Activated CD4-positive, alpha-beta T cell treated with anti-CD3 and anti-CD28 coated beads for 36 hours (primary cell): Measurements from ENCODE around the gene AFG3L2. TPM values are rescaled to one million over a fixed set of nuclear protein-coding genes. Genes with fewer than 3 reads are reported as not detected.

Experiments used
- ATAC-seq: fragments of 200-7000 bp; cut with Tn5 transposase; one replicate; pipeline ENCODE4 v1.10.0; 2021; ENCODE audit warnings: mild to moderate bottlenecking, moderate library complexity
- CTCF ChIA-PET: fragments of 350-600 bp; sonication (Branson Sonifier 250); formaldehyde crosslinking; loops from one replicate; lab custom pipeline; 2021; ENCODE audit warnings: antibody characterized with exemption; lab: Charles Lee
- POLR2A ChIA-PET: fragments of 350-600 bp; sonication (Branson Sonifier 250); formaldehyde crosslinking; loops from one replicate; lab custom pipeline; 2021; ENCODE audit warnings: antibody characterized with exemption, inconsistent platforms; lab: Charles Lee
- DNase-seq: peaks from one replicate; pipeline ENCODE4 v3.0.0-alpha.2; 2020
- H3K27ac Mint-ChIP-seq: one replicate; pipeline ENCODE4 v1.8.0; 2021; ENCODE audit warnings: mixed read lengths
- H3K27me3 Mint-ChIP-seq: one replicate; pipeline ENCODE4 v1.8.0; 2021; ENCODE audit warnings: mixed read lengths
- H3K36me3 Mint-ChIP-seq: one replicate; pipeline ENCODE4 v1.8.0; 2021; ENCODE audit warnings: low read depth, mixed read lengths
- H3K4me1 Mint-ChIP-seq: one replicate; pipeline ENCODE4 v1.8.0; 2021; ENCODE audit warnings: mixed read lengths
- H3K4me3 Mint-ChIP-seq: one replicate; pipeline ENCODE4 v1.8.0; 2021; ENCODE audit warnings: mild to moderate bottlenecking, moderate library complexity, mixed read lengths
- H3K9me3 Mint-ChIP-seq: one replicate; pipeline ENCODE4 v1.8.0; 2021; ENCODE audit warnings: low read depth, mixed read lengths
- intact Hi-C, 2 experiments: fragments of 100-400 bp; cut with DNase I in 1 of 2; cut with micrococcal nuclease in 1 of 2; formaldehyde crosslinking; loops; one replicate each; pipeline versions ENCODE4 v1.14.2 to v1.15.1; 2022 to 2024; cut with DNase I, micrococcal nuclease
- total RNA-seq, 2 experiments: library from RNA; stranded (reverse); gene quantifications; one replicate each; pipeline ENCODE4 v1.2.3, GENCODE V29; 2021

The AFG3L2 gene
- total RNA-seq, 2 experiments from 2014 or later, result 38.0 to 56.5 TPM

DNA sequence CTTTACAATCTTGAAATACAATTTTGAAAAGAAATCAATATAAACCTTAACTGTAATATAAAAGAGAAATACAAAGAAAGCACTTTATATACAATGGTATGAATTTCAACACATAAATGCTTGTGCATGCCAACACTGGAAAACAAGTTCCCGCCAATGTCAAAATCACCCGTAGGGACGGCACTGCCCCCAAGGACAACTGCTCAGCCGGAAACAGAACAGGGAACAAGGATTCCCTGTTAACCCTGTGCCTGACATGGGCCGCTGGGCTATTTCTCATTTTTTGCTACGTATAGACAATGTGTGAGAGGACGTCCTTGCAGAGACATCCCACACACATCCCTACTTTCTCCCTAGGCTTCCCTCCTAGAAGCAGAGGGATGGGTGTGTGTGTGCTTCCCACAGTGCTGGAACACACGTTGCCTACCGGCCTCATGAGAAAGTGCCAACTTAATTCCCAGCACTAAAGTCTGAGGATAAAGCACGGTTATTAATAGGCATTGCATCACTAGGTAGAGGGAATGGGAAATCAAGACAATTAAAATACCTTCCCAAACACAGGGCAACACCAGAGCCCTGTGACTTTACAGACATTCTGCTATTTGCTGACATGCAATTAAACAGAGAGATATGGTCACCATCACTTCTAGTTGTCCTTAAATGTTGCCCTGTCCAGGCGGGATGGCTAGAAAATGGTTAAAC is 14.4 kb downstream of the AFG3L2 start:
- Mint-ChIP-seq H3K4me1 (no peaks in the 10 kb centered on the region), H3K27ac (no peak overlapping the region), H3K27me3 (no peaks in the 10 kb centered on the region), H3K9me3 (no peaks in the 10 kb centered on the region), H3K4me3 (no peak overlapping the region), H3K36me3 (peaks cover 52% of the 10 kb centered on the region)
- ChIA-PET POLR2A (no interaction called here), CTCF (interaction anchor here (1.2 kb wide), 1 partner anchor 14 kb away, joined by 3 read pairs; no protein-coding TSS in a partner anchor)
- ATAC-seq, result no peak
- intact Hi-C loops, result no loop called here
- no peak for DNase-seq

- Mint-ChIP-seq H3K27ac (no peak overlapping the region), H3K36me3 (peaks cover 48% of the 10 kb centered on the region), H3K9me3 (no peaks in the 10 kb centered on the region), H3K4me1 (no peaks in the 10 kb centered on the region), H3K4me3 (no peak overlapping the region), H3K27me3 (no peaks in the 10 kb centered on the region)
- ATAC-seq (peak; percentile 81), DNase-seq (no peak)
- ChIA-PET CTCF (no interaction called here), POLR2A (no interaction called here)
- intact Hi-C loops, result no loop called here
Measured at GRCh38 chr18:12361770-12362378, 15.2 kb downstream of the AFG3L2 start.

DNA sequence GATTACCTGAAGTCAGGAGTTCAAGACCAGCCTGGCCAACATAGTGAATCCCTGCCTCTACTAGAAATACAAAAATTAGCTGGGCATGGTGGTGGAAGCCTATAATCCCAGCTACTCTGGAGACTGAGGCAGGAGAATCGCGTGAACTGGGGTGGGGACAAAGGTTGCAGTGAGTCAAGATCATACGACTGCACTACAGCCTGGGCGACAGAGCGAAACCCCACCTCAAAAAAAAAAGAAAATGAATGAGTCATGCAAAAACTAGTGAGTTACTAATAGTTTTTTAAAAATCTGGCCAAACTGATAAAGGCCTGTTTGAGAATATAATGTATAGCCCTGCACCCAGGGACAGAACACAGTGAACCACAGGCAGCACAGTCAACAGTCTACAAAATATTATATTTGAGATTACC is 17.5 kb downstream of the AFG3L2 start:
- no peaks in the 10 kb centered on the region for H3K27me3 Mint-ChIP-seq
- intact Hi-C loops, result no loop called here
- POLR2A ChIA-PET, result interaction anchor here (0.6 kb wide), 1 partner anchor 122 kb away, joined by 3 read pairs; no protein-coding TSS in a partner anchor
- CTCF ChIA-PET, result interaction anchor here (1.1 to 2.0 kb wide), 2 partner anchors 11 to 31 kb away, joined by 3 to 5 read pairs; no protein-coding TSS in a partner anchor
- ATAC-seq (no peak), DNase-seq (no peak)
- no peaks in the 10 kb centered on the region for H3K4me1 Mint-ChIP-seq
- no peak overlapping the region for H3K27ac Mint-ChIP-seq
- peaks cover 49% of the 10 kb centered on the region for H3K36me3 Mint-ChIP-seq
- no peak overlapping the region for H3K4me3 Mint-ChIP-seq
- no peaks in the 10 kb centered on the region for H3K9me3 Mint-ChIP-seq

DNA sequence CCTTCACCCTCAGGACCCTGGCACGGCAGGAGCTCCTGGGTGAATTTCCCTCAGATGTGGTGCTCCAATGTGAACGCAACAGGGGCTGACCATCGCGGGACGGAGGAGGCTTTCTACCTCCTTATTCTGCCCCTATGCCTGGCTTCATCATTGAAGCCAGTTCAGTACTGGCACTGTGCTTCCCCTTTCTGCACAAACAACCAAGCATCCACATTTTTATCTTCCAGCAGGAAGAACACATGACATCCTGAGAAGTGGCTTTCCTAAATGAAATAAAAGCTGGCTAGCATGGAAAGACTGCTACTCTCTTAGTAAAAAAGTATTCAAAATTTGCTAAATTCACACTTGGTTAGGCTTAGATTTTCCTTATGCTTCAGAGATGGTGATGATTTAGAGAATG is 24.8 kb downstream of the AFG3L2 start:
- Mint-ChIP-seq H3K4me3 (no peak overlapping the region), H3K9me3 (no peaks in the 10 kb centered on the region), H3K27ac (no peak overlapping the region), H3K27me3 (no peaks in the 10 kb centered on the region), H3K36me3 (peaks cover 46% of the 10 kb centered on the region), H3K4me1 (no peaks in the 10 kb centered on the region)
- intact Hi-C loops, result no loop called here
- POLR2A ChIA-PET, result no interaction called here
- ATAC-seq, result no peak
- CTCF ChIA-PET, result interaction anchor here (0.7 kb wide), 1 partner anchor 210 kb away, joined by 3 read pairs; no protein-coding TSS in a partner anchor
- no peak for DNase-seq

- Mint-ChIP-seq H3K4me3 (no peak overlapping the region), H3K9me3 (no peaks in the 10 kb centered on the region), H3K36me3 (peaks cover 55% of the 10 kb centered on the region), H3K4me1 (no peaks in the 10 kb centered on the region), H3K27me3 (no peaks in the 10 kb centered on the region), H3K27ac (no peak overlapping the region)
- intact Hi-C loops, result no loop called here
- ChIA-PET POLR2A (no interaction called here), CTCF (interaction anchor here (0.9 to 1.5 kb wide), 5 partner anchors 9 to 62 kb away, joined by 3 to 5 read pairs (median 4); no protein-coding TSS in a partner anchor)
- DNase-seq (no peak), ATAC-seq (no peak)
Measured at GRCh38 chr18:12347895-12348294, 29.1 kb downstream of the AFG3L2 start.

DNA sequence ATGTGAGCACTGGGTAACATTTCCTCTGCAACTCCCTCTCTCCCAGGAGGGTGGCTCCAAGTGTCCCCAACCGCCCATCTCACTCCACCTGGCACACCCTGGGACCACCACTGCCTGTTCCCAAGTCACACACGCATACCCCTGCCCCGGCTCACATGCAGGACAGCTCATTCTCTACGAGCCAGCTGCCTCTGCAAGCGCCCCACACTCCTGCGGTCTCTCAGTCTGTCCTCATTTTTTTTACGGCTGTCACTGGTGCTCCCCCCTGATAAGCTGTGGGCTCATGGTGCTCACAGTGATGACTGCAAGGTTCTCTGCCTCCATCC is 30.8 kb downstream of the AFG3L2 start:
- POLR2A ChIA-PET, result no interaction called here
- Mint-ChIP-seq H3K27me3 (no peaks in the 10 kb centered on the region), H3K4me3 (no peak overlapping the region), H3K4me1 (no peaks in the 10 kb centered on the region), H3K9me3 (no peaks in the 10 kb centered on the region), H3K27ac (no peak overlapping the region), H3K36me3 (peaks cover 61% of the 10 kb centered on the region)
- intact Hi-C loops, result no loop called here
- DNase-seq (no peak), ATAC-seq (no peak)
- CTCF ChIA-PET, result interaction anchor here (1.6 kb wide), 1 partner anchor 18 kb away, joined by 6 read pairs; no protein-coding TSS in a partner anchor

DNA sequence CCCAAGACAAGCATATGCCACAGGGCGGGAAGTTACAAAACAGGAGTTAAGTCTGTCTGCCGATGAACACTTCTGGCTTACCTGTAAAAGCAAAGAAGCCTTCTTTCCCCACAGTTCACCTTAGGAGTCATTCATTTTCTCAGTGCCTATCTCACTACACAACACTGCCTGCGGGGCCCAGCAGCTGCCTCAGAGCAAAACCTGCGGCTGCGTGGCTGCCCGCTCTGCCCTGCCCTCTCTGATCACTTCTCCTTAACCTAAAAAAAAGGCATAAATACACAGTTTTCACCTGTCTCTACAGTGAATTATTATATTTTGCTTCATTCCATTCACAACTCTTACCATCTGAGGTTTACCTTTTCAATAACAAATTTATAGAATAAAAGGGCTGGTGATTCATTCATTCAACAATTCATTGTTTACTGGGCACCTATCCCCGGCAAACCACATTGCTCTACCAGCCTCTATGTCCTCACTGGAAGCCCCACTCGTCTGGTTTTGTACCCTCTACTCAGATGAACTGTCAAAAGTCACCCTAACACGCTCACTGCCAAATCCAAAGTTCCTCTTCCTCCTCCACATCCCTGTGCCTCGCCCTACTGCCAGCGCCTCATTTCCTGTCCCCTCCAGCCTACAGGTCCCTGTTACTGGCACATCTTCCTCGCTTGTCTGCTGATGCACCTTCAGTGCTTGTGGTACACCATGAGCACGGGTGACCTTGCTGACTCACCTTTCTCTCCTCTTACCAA is 31.4 kb downstream of the AFG3L2 start:
- CTCF ChIA-PET, result interaction anchor here (1.6 kb wide), 1 partner anchor 18 kb away, joined by 6 read pairs; no protein-coding TSS in a partner anchor
- intact Hi-C loops, result no loop called here
- POLR2A ChIA-PET, result no interaction called here
- Mint-ChIP-seq H3K27me3 (no peaks in the 10 kb centered on the region), H3K36me3 (peaks cover 58% of the 10 kb centered on the region), H3K27ac (no peak overlapping the region), H3K4me3 (no peak overlapping the region), H3K4me1 (no peaks in the 10 kb centered on the region), H3K9me3 (no peaks in the 10 kb centered on the region)
- DNase-seq (no peak), ATAC-seq (no peak)

GRCh38 chr18:12342661-12343060 is 34.4 kb downstream of the AFG3L2 start:
- H3K4me3 Mint-ChIP-seq, result no peak overlapping the region

DNA sequence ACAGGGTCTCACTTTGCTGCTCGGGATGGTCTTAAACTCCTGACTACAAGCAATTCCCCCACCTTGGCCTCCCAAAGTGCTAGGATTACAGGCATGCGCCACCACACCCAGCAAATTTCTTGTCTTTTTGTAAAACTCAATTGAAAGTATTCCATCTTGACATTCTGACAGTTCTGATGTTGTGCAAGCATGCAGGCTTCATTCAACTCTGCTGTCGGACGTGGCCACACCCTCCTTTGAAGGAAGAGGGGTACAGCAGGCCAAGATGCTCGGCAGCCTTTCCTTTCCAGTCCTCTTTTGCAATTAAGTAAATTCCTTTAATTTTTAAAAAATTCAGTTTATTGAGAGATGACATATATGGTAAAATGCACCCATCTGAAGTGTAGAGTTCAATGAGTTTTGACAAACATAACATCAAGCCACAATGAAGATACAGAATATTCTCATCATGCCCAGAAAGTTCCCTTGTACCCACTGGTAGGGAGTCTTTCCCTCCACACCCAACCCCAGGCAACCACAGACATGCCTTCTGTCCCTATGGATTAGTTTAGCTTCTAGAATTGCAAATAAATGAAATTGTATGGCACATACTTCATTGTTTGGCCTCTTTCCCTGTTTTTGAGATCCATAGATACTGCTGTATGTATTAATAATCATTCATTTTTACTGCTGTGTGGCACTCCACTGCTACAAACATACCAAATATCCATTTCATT is 35.9 kb downstream of the AFG3L2 start:
- peaks cover 60% of the 10 kb centered on the region for H3K36me3 Mint-ChIP-seq
- no peaks in the 10 kb centered on the region for H3K27me3 Mint-ChIP-seq
- no peak overlapping the region for H3K4me3 Mint-ChIP-seq
- H3K4me1 Mint-ChIP-seq, result no peaks in the 10 kb centered on the region
- ATAC-seq (no peak), DNase-seq (no peak)
- no peaks in the 10 kb centered on the region for H3K9me3 Mint-ChIP-seq
- ChIA-PET CTCF (interaction anchor here (1.3 kb wide), 1 partner anchor 13 kb away, joined by 3 read pairs; no protein-coding TSS in a partner anchor), POLR2A (no interaction called here)
- intact Hi-C loops, result no loop called here
- H3K27ac Mint-ChIP-seq, result no peak overlapping the region

More at GRCh38 chr18:12342661-12343060, 34.4 kb downstream of the AFG3L2 start:
- ChIA-PET POLR2A (no interaction called here), CTCF (no interaction called here)
- Mint-ChIP-seq H3K27me3 (no peaks in the 10 kb centered on the region), H3K36me3 (peaks cover 59% of the 10 kb centered on the region), H3K9me3 (no peaks in the 10 kb centered on the region), H3K27ac (no peak overlapping the region), H3K4me1 (no peaks in the 10 kb centered on the region)
- DNase-seq (no peak), ATAC-seq (no peak)
- intact Hi-C loops, result no loop called here

- ChIA-PET CTCF (interaction anchor here (0.9 to 2.1 kb wide), 2 partner anchors 10 to 18 kb away, joined by 3 to 7 read pairs; no protein-coding TSS in a partner anchor), POLR2A (interaction anchor here (0.6 kb wide), 1 partner anchor 288 kb away, joined by 3 read pairs; no protein-coding TSS in a partner anchor)
- H3K9me3 Mint-ChIP-seq, result no peaks in the 10 kb centered on the region
- H3K4me1 Mint-ChIP-seq, result no peaks in the 10 kb centered on the region
- no peaks in the 10 kb centered on the region for H3K27me3 Mint-ChIP-seq
- intact Hi-C loops, result no loop called here
- ATAC-seq (no peak), DNase-seq (no peak)
- no peak overlapping the region for H3K27ac Mint-ChIP-seq
- no peak overlapping the region for H3K4me3 Mint-ChIP-seq
- peaks cover 63% of the 10 kb centered on the region for H3K36me3 Mint-ChIP-seq
Measured at GRCh38 chr18:12338382-12338781, 38.6 kb downstream of the AFG3L2 start.

GRCh38 chr18:12336887-12337286 is 40.1 kb downstream of the AFG3L2 start:
- intact Hi-C loops, result no loop called here
- H3K27ac Mint-ChIP-seq, result no peak overlapping the region
- ChIA-PET POLR2A (no interaction called here), CTCF (interaction anchor here (0.7 to 1.2 kb wide), 3 partner anchors 9 to 689 kb away, joined by 3 to 7 read pairs (median 3); no protein-coding TSS in a partner anchor)
- H3K27me3 Mint-ChIP-seq, result no peaks in the 10 kb centered on the region
- no peaks in the 10 kb centered on the region for H3K4me1 Mint-ChIP-seq
- peaks cover 51% of the 10 kb centered on the region for H3K36me3 Mint-ChIP-seq
- no peaks in the 10 kb centered on the region for H3K9me3 Mint-ChIP-seq
- no peak for ATAC-seq
- no peak overlapping the region for H3K4me3 Mint-ChIP-seq
- no peak for DNase-seq
